ENCODE results near the gene NODAL. TPM values are rescaled to one million over a fixed set of nuclear protein-coding genes. Genes with fewer than 3 reads are reported as not detected.

Gene NODAL
- total RNA-seq, 4 donors from 2014 or later, result not detected

DNA sequence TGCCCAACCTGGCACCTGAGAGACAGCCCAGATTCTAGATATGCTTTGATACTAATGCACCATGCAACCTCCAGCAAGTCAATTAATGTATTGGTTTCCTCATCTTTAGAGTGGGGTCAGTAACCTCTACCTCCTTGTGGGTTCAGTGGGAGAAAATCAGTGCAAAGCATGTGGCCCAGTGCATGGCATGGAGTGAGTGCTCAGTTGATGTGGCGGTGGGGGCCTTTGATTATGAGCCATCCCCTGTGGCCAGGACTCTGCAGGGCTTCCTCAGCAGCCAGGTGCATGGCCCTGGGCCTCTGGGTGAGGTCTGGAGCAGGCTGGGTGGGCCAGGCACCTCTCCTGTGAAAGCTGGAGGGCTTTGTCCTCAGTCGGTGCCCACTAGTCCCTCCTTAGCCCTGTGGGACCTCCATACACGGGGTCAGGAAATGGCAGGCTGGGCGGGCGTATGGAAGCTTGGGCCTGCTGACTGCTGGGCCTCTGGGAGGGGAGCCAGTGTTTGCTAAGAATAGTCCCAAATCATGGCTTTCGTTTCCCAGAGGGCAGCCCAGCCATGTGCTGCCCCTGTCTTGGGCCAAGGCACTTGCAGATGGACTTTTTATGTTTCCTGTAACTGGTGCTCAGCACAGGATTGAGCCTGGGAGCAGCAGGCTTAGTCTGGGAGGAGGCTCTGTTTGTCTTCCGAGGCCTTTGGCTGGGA lies 40.5 kb upstream of the NODAL start:
- TF ChIP-seq EP300 (IDR thresholded peaks at IDR 0.05) (peak in 1 of 2 donors; percentile 53), POLR2A (IDR thresholded peaks at IDR 0.05) (no peak)
- TF ChIP-seq, protein P1, sequence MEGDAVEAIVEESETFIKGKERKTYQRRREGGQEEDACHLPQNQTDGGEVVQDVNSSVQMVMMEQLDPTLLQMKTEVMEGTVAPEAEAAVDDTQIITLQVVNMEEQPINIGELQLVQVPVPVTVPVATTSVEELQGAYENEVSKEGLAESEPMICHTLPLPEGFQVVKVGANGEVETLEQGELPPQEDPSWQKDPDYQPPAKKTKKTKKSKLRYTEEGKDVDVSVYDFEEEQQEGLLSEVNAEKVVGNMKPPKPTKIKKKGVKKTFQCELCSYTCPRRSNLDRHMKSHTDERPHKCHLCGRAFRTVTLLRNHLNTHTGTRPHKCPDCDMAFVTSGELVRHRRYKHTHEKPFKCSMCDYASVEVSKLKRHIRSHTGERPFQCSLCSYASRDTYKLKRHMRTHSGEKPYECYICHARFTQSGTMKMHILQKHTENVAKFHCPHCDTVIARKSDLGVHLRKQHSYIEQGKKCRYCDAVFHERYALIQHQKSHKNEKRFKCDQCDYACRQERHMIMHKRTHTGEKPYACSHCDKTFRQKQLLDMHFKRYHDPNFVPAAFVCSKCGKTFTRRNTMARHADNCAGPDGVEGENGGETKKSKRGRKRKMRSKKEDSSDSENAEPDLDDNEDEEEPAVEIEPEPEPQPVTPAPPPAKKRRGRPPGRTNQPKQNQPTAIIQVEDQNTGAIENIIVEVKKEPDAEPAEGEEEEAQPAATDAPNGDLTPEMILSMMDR (IDR thresholded peaks at IDR 0.05), result no peak
- Histone ChIP-seq H3K4me1 (peaks cover 0 to 58% (median 16%) of the 10 kb centered on the region in 4 donors), H3K36me3 (no peaks in the 10 kb centered on the region), H3K4me3 (no peak overlapping the region), H3K27me3 (no peaks in the 10 kb centered on the region), H3K27ac (peak overlapping the region in 2 of 4 donors; percentile 27 to 50), H3K9me3 (no peaks in the 10 kb centered on the region)
- DNase-seq (ENCODE audit: low spot score in 2 of 2), result no peak
- 44 to 62% methylated on average over 6 to 7 of the region's 7 CpGs for WGBS, 2 donors

GRCh38 chr10:70481105-70481504 lies 39.6 kb upstream of the NODAL start:
- Histone ChIP-seq H3K9me3 (no peaks in the 10 kb centered on the region), H3K36me3 (no peaks in the 10 kb centered on the region), H3K27ac (no peak overlapping the region), H3K4me3 (no peak overlapping the region), H3K4me1 (peaks cover 0 to 58% (median 16%) of the 10 kb centered on the region in 4 donors), H3K27me3 (no peaks in the 10 kb centered on the region)
- TF ChIP-seq POLR2A (IDR thresholded peaks at IDR 0.05), result no peak
- TF ChIP-seq EP300 (IDR thresholded peaks at IDR 0.05), result no peak
- TF ChIP-seq, protein P1 (IDR thresholded peaks at IDR 0.05), result no peak
- WGBS, 2 donors, result 86 to 90% methylated on average over 9 of the region's 9 CpGs
- DNase-seq (ENCODE audit: low spot score in 2 of 2), result no peak

GRCh38 chr10:70480239-70480861 lies 38.9 kb upstream of the NODAL start:
- H3K36me3 ChIP-seq, result no peaks in the 10 kb centered on the region
- H3K9me3 ChIP-seq, result no peaks in the 10 kb centered on the region
- no peaks in the 10 kb centered on the region for H3K27me3 ChIP-seq
- no peak for DNase-seq (ENCODE audit: low spot score in 2 of 2)
- peak overlapping the region in 1 of 4 donors; percentile 78 for H3K27ac ChIP-seq
- 75 to 83% methylated on average over 5 to 8 of the region's 9 CpGs for WGBS, 2 donors
- H3K4me3 ChIP-seq, result peak overlapping the region in 2 of 4 donors; percentile 10 to 75
- TF ChIP-seq, protein P1 (IDR thresholded peaks at IDR 0.05), result no peak
- no peak for TF ChIP-seq POLR2A (IDR thresholded peaks at IDR 0.05)
- no peak for TF ChIP-seq EP300 (IDR thresholded peaks at IDR 0.05)
- H3K4me1 ChIP-seq, result peaks cover 0 to 58% (median 16%) of the 10 kb centered on the region in 4 donors

DNA sequence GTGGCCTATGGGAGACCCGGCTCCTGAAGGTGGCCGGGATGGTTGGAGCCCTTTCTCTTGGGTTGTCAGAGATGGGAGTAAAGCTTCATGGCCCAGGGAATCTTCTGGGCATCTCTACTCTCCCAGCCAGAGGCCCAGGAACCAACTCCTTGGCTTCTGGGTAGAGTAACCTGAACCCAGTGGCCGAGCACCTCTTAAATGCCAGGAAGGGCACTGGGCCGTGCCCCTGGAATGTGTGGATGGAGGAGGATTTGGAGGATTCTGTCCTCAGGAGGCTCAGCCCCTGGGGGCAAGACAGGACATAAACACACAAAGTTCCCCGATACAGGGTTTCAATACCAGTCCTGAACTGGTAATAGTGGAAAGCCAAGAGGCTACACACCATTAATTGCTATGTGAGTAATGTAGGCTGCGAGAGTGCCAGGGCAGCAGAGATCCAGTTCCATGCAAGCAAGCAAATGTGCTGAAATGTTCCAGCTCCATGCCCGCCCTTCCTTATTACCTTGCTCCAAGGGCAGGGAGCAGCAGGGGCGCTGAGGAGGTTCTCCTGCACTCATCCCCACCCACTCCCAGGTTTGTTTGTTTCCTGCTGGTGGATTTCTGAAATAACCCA lies 38.3 kb upstream of the NODAL start:
- Histone ChIP-seq H3K4me3 (peak overlapping the region; percentile 40 to 75 (median 60)), H3K9me3 (no peaks in the 10 kb centered on the region), H3K36me3 (no peaks in the 10 kb centered on the region), H3K4me1 (peaks cover 0 to 58% (median 16%) of the 10 kb centered on the region in 4 donors), H3K27ac (peak overlapping the region in 3 of 4 donors; percentile 43 to 78 (median 47)), H3K27me3 (no peaks in the 10 kb centered on the region)
- TF ChIP-seq EP300 (IDR thresholded peaks at IDR 0.05), result no peak
- TF ChIP-seq POLR2A (IDR thresholded peaks at IDR 0.05), result no peak
- TF ChIP-seq, protein P1 (IDR thresholded peaks at IDR 0.05), result no peak
- no peak for DNase-seq (ENCODE audit: low spot score in 2 of 2)
- WGBS, 2 donors, result 78 to 81% methylated on average over 7 to 8 of the region's 8 CpGs

Measured in tibial nerve (tissue), 4 donors.